ENCODE measurements around the gene JRKL. TPM values are rescaled to one million over a fixed set of nuclear protein-coding genes. Genes with fewer than 3 reads are reported as not detected.
"Not testable (repeated sequence)": the region's sequence is repeated elsewhere in the genome, so short reads cannot be mapped to it uniquely, and the experiment has no call there.

The JRKL gene
- total and polyA plus RNA-seq, 5 donors, result 4.4 to 8.5 (median 7.0) TPM

GRCh38 chr11:96394773-96395172 is 5.0 kb downstream of the JRKL start:
- Histone ChIP-seq H3K27ac (ENCODE audit: low read length) (no peak overlapping the region), H3K9me3 (ENCODE audit: control insufficient read depth, low read length) (no peaks in the 10 kb centered on the region), H3K4me1 (ENCODE audit: control insufficient read depth, insufficient read depth, low read length) (no peaks in the 10 kb centered on the region), H3K4me3 (ENCODE audit: low read length) (no peak overlapping the region), H3K27me3 (ENCODE audit: control insufficient read depth, insufficient read depth) (no peaks in the 10 kb centered on the region)
- DNase-seq (no peak), ATAC-seq (no peak)
- intact Hi-C loops (cut with DNase I), result loop anchor here in 1 of 4 donors (10.0 kb wide), 1 partner anchor 560 kb away; no protein-coding TSS in a partner anchor

DNA sequence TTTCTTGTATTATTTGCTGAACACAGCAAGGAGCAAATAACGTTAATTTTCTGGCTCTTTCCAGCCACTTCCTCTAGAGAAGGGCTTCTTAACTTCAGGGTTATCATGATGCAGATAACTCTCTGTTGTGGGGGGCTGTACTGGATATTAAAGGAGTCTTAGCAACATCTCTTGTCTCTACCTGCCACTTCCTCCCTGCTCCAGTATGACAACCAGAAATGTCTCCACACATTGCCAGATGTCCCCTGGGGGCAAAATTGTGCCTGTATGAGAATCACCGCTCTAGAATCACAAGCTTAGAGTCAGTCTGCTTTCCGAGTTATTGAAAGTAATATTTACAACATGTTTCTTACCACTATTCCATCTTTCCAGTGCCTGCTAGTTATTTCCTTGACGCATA is 6.8 kb downstream of the JRKL start:
- intact Hi-C loops (cut with DNase I), result loop anchor here in 1 of 4 donors (10.0 kb wide), 1 partner anchor 562 kb away; no protein-coding TSS in a partner anchor
- Histone ChIP-seq H3K27me3 (ENCODE audit: control insufficient read depth, insufficient read depth) (no peaks in the 10 kb centered on the region), H3K27ac (ENCODE audit: low read length) (no peak overlapping the region), H3K4me1 (ENCODE audit: control insufficient read depth, insufficient read depth, low read length) (no peaks in the 10 kb centered on the region), H3K4me3 (ENCODE audit: low read length) (no peak overlapping the region), H3K9me3 (ENCODE audit: control insufficient read depth, low read length) (no peaks in the 10 kb centered on the region)
- 65% methylated on average over 4 of the region's 4 CpGs for WGBS
- no peak for DNase-seq
- ATAC-seq, result no peak

DNA sequence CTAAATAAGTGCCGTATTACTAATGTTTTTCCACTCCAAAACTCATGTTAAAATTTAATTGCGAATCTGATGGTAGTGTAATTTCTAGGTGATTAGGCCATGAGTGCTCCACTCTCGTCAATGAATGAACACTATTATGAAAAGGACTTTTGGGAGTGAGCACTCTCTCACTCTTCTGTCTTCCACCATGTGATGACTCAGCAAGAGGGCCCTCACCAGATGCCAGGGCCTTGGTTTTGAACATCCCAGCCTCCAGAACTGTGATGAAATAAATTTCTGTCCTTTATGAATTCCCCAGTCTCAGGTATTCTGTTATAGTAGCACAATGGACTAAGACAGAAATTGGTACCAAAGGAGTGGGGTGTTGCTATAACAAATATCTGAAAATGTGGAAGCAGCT is 8.1 kb downstream of the JRKL start:
- no peak for ATAC-seq
- intact Hi-C loops (cut with DNase I), result loop anchor here in 1 of 4 donors (10.0 kb wide), 1 partner anchor 563 kb away; no protein-coding TSS in a partner anchor

GRCh38 chr11:96400697-96401096 is 10.9 kb downstream of the JRKL start:
- Histone ChIP-seq H3K4me3 (ENCODE audit: low read length) (no peak overlapping the region), H3K9me3 (ENCODE audit: control insufficient read depth, low read length) (no peaks in the 10 kb centered on the region), H3K27ac (ENCODE audit: low read length) (no peak overlapping the region), H3K4me1 (ENCODE audit: control insufficient read depth, insufficient read depth, low read length) (no peaks in the 10 kb centered on the region), H3K27me3 (ENCODE audit: control insufficient read depth, insufficient read depth) (no peaks in the 10 kb centered on the region)
- no peak for ATAC-seq
- 68% methylated on average over 1 of the region's 1 CpG for WGBS
- DNase-seq, result no peak
- intact Hi-C loops (cut with DNase I), result no loop called here

More for the DNA sequence above, 8.1 kb downstream of the JRKL start:
- WGBS, result 94% methylated on average over 3 of the region's 3 CpGs
- DNase-seq, result no peak
- no peak overlapping the region for H3K27ac ChIP-seq (ENCODE audit: low read length)
- no peaks in the 10 kb centered on the region for H3K27me3 ChIP-seq (ENCODE audit: control insufficient read depth, insufficient read depth)
- no peaks in the 10 kb centered on the region for H3K9me3 ChIP-seq (ENCODE audit: control insufficient read depth, low read length)
- no peak overlapping the region for H3K4me3 ChIP-seq (ENCODE audit: low read length)
- H3K4me1 ChIP-seq (ENCODE audit: control insufficient read depth, insufficient read depth, low read length), result no peaks in the 10 kb centered on the region

DNA sequence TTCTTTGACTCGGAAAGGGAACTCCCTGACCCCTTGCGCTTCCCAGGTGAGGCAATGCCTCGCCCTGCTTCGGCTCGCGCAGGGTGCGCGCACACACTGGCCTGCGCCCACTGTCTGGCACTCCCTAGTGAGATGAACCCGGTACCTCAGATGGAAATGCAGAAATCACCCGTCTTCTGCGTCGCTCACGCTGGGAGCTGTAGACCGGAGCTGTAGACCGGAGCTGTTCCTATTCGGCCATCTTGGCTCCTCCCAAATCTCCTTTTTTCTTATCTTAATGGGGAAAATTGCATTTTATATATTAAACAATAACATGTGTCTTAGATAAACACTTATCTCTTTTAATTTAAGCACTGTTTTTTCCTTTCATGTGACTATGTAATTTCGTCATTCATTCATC is 21.6 kb downstream of the JRKL start:
- DNase-seq; H3K27me3 ChIP-seq (ENCODE audit: control insufficient read depth, insufficient read depth); ATAC-seq; intact Hi-C loops (cut with DNase I); H3K27ac ChIP-seq (ENCODE audit: low read length); H3K9me3 ChIP-seq (ENCODE audit: control insufficient read depth, low read length); H3K4me1 ChIP-seq (ENCODE audit: control insufficient read depth, insufficient read depth, low read length); H3K4me3 ChIP-seq (ENCODE audit: low read length): not testable (repeated sequence)
- WGBS, result 88% methylated on average over 18 of the region's 18 CpGs

DNA sequence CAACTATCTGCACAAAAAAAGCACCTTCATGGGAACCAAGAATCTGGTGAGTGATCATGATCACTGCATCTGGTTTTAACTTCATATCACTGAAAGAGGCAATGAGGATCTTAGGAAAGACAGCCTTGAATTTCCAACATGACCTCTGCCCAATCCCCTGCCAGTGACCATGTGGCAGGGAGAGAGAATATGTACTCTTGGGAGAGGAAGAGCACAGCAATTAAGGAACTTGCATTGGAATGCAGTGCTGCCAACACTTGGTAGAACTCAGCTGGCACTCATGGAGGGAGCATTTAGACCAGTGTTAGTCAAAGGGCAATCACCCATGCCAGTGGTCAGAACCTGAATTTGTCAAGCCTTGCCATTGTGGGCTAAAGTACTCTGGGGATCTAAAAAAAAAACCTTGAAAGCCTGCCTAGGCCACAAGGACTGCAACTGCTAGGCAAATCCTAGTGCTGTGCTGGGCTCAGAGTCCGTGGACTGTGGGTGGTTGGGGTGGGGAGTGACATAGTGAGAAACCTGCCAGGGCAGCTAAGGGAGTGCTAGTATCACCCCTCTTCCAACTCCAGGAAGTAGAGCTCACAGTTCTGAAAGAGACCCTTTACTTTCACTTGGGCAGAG is 23.1 kb downstream of the JRKL start:
- Histone ChIP-seq H3K4me3 (ENCODE audit: low read length) (no peak overlapping the region), H3K27me3 (ENCODE audit: control insufficient read depth, insufficient read depth) (no peaks in the 10 kb centered on the region), H3K27ac (ENCODE audit: low read length) (no peak overlapping the region), H3K4me1 (ENCODE audit: control insufficient read depth, insufficient read depth, low read length) (no peaks in the 10 kb centered on the region), H3K9me3 (ENCODE audit: control insufficient read depth, low read length) (no peaks in the 10 kb centered on the region)
- no peak for ATAC-seq
- intact Hi-C loops (cut with DNase I), result no loop called here
- 83% methylated on average over 1 of the region's 1 CpG for WGBS
- peak in 1 of 3 donors; percentile 30 for DNase-seq

- intact Hi-C loops (cut with DNase I), result no loop called here
- ATAC-seq, result no peak
Measured at GRCh38 chr11:96413408-96413807, 23.6 kb downstream of the JRKL start.

DNA sequence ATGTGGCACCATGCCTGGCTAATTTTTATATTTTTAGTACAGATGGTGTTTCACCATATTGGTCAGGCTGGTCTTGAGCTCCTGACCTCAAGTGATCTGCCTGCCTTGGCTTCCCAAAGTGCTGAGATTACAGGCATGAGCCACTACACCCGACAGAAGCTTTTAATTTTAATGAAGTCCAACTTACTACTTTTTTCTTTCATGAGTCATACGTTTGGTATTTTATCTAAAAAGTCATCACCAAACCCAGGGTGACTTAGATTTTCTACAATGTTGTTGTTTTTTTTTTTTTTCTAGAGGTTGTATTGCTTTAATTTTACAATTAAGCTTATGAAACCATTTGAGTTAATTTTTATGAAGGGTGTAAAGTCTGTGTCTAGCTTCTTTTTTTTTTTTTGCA is 34.9 kb downstream of the JRKL start:
- Histone ChIP-seq H3K27me3 (ENCODE audit: control insufficient read depth, insufficient read depth) (no peaks in the 10 kb centered on the region), H3K4me1 (ENCODE audit: control insufficient read depth, insufficient read depth, low read length) (no peaks in the 10 kb centered on the region), H3K4me3 (ENCODE audit: low read length) (no peak overlapping the region), H3K9me3 (ENCODE audit: control insufficient read depth, low read length) (no peaks in the 10 kb centered on the region), H3K27ac (ENCODE audit: low read length) (no peak overlapping the region)
- no peak for DNase-seq
- intact Hi-C loops (cut with DNase I), result loop anchor here in 1 of 4 donors (5.0 kb wide), 1 partner anchor 587 kb away; no protein-coding TSS in a partner anchor
- 17% methylated on average over 2 of the region's 2 CpGs for WGBS
- no peak for ATAC-seq

More at GRCh38 chr11:96413408-96413807, 23.6 kb downstream of the JRKL start:
- no peaks in the 10 kb centered on the region for H3K9me3 ChIP-seq (ENCODE audit: control insufficient read depth, low read length)
- no peak for DNase-seq
- H3K27me3 ChIP-seq (ENCODE audit: control insufficient read depth, insufficient read depth), result no peaks in the 10 kb centered on the region
- H3K4me1 ChIP-seq (ENCODE audit: control insufficient read depth, insufficient read depth, low read length), result no peaks in the 10 kb centered on the region
- H3K4me3 ChIP-seq (ENCODE audit: low read length), result no peak overlapping the region
- H3K27ac ChIP-seq (ENCODE audit: low read length), result no peak overlapping the region

- no peak for ATAC-seq
Measured at GRCh38 chr11:96430668-96431067, 40.9 kb downstream of the JRKL start.

DNA sequence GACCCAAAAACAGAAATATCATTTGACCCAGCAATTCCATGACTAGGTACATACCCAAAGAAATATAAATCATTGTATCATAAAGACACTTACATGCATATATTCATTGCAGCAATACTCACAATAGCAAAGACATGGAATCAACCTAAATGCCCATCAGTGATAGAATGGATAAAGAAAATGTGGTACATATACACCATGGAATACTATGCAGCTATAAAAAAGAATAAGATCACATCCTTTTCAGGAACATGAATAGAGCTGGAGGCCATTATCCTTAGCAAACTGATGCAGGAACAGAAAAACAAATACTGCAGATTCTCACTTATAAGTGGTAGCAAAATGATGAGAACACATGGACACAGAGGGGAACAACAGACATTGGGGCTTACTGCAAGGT is 42.8 kb downstream of the JRKL start:
- intact Hi-C loops (cut with DNase I); H3K27ac ChIP-seq (ENCODE audit: low read length); H3K9me3 ChIP-seq (ENCODE audit: control insufficient read depth, low read length); DNase-seq; H3K4me3 ChIP-seq (ENCODE audit: low read length); ATAC-seq; H3K4me1 ChIP-seq (ENCODE audit: control insufficient read depth, insufficient read depth, low read length); H3K27me3 ChIP-seq (ENCODE audit: control insufficient read depth, insufficient read depth): not testable (repeated sequence)

More at GRCh38 chr11:96430668-96431067, 40.9 kb downstream of the JRKL start:
- Histone ChIP-seq H3K27me3 (ENCODE audit: control insufficient read depth, insufficient read depth) (no peaks in the 10 kb centered on the region), H3K27ac (ENCODE audit: low read length) (no peak overlapping the region), H3K4me3 (ENCODE audit: low read length) (no peak overlapping the region), H3K4me1 (ENCODE audit: control insufficient read depth, insufficient read depth, low read length) (no peaks in the 10 kb centered on the region), H3K9me3 (ENCODE audit: control insufficient read depth, low read length) (no peaks in the 10 kb centered on the region)
- intact Hi-C loops (cut with DNase I), result no loop called here
- DNase-seq, result no peak
- WGBS, result 81% methylated on average over 3 of the region's 3 CpGs
